NCI-H2196 treated with DMSO at 0.1 percent for 48 hours (cell line): ENCODE data around the gene FERMT2.

Experiments
- DNase-seq: peaks from one replicate; lab custom pipeline; 2025; ENCODE audit not compliant: unreplicated experiment; lab: John Stamatoyannopoulos, UW

FERMT2 gene

GRCh38 chr14:52829527-52830185, 121.2 kb downstream of the FERMT2 start:
- no peak for DNase-seq

- no peak for DNase-seq
Measured at GRCh38 chr14:52827426-52827825, 123.4 kb downstream of the FERMT2 start.

DNA sequence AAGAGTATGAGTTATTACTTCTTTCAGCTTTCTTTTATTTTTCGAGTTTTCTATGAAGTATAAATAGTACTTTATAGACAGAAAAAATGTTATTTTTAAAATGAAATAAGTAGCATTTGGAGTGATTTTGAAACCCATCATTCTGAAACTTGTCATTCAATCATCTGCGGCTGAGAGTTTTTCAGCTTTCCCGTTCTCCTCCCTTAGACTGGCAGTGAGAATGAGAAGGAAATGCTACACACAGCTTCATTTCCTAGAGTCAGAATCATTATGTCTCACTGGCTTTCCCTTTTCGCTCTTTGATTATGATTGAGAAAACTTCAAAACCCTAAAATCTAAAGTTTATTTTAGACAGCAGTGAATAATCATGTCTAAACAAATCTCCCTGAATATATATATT, 125.8 kb downstream of the FERMT2 start:
- DNase-seq, result no peak

DNA sequence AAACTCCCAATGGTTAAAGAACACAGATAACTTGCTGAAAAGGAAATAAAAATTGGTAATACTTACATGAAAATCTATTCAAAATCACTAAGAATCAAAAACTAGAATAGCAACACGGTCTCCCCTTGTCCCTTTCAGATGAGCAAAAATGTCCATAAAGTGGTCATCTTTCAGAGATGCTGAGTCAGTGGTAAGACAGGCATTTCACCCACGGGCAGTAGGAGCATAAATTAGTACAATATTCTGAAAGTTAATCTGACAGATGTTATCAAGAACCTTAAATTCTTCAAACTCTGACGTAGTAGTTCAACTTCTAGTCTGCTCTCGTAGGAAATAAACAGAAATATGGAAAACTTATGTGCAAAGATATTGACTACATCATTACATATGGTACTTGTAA, 126.4 kb downstream of the FERMT2 start:
- no peak for DNase-seq

GRCh38 chr14:52821805-52822250, 129.0 kb downstream of the FERMT2 start:
- no peak for DNase-seq

GRCh38 chr14:52808101-52808500, 142.7 kb downstream of the FERMT2 start:
- no peak for DNase-seq
